Measurements from ENCODE around the gene SGF29.
"Not testable (repeated sequence)": the region's sequence is repeated elsewhere in the genome, so short reads cannot be mapped to it uniquely, and the experiment has no call there.

SGF29 gene

GRCh38 chr16:28534542-28535373, 19.0 kb upstream of the SGF29 start:
- no peak for DNase-seq

DNA sequence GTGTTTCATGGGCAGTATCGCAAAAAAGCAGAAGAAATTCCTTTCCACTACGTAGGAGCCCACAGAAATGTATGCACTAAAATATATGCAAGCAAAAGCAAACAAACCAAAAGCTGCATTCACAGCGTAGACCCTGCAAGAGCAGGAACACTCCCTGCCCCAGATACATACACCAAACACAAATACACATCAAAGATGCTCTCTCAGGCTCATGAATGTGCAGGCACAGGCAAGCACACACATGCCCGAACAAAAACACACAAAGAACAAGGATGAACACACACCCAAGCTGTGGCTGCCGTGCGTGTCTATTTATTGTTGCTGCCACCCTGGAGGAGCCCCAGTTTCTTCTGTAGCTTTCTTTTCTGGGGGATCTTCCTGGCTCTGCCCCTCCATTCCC, 16.6 kb upstream of the SGF29 start:
- no peak for DNase-seq

GRCh38 chr16:28537964-28538732, 15.6 kb upstream of the SGF29 start:
- no peak for DNase-seq

DNA sequence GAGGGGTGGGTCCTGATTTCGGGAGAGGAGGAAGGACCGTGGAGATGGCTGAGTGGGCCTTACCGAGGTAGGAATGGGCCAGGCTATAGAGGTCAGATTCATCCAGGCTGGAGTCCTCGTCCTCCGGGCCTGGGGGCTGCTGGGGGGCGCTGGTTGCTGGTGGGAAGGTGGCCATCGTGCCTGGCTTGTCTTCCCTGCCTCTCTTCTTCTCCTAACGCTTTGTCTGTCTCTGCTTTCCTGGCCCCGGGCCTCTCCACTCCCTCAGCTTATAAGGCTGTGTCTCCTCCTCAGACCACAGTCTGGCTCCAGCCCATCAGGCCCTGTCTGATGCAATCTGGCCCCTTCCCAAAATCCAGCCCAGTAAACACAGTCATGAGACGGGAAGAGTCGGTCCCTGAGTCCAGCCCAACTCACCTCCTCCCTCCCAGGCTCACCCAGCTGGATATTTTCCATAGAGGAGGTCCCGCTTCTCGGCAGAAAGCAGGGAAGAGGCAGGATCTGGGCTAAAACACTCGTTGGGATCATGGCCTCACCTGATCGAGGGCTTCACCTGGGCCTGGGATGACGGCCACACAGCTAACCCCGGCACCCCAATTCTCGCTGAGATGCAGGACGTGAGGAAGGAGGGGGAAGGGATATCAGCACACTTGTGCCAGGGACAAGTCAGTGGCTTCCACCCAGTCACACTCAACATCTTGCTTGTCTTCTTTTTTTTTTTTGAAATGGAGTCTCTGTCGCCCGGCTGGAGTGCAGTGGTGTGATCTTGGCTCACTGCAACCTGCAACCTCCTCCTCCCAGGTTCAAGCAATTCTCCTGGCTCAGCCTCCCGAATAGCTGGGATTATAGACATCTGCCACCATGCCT, 14.8 kb upstream of the SGF29 start, which contains the start of gene NUPR1:
Gene NUPR1, minus strand, starts transcription at position 242 of the 864 bp plus-strand sequence. Its CDS starts 67 bp downstream, at position 175.
- DNase-seq, result no peak

GRCh38 chr16:28540346-28540745, 13.4 kb upstream of the SGF29 start:
- DNase-seq, result no peak

DNA sequence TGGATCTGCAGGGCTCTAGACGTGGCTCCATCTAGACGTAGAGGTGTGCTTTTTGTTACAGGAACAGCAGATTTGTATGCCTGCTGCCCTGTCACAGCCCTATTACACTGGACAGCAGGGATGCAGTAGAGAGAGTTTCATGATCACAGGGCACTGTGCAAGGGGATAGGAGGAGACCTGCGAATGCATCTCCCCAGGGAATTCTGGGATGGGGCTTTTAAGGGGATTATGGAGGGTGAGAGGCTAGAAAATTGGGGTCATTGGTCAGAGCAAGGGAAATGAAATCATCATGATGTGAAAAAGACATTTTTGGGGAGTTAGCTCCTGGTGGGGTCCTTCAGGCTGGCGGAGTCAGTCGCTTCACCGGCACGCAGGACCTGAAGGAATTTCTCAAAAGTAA, 11.1 kb upstream of the SGF29 start:
- DNase-seq, result no peak

DNA sequence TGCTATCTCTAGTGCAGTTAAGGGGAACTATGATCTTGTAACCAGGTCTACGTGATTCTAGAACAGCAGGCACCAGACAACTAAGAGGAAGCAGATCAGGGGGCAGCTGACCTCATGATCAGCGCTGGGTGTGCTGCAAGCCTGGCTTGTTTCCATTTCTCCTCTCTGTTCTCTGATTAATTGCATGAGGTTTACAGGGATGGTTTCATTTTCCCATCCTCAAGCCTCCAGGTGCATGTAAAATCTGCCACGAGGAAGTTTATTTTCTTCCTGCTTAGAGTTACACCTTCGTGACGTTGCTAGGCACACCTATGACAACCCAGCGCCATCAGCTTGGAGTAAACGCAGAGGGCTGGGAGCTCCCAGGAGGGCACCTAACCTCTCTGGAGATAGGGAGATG, 10.6 kb upstream of the SGF29 start:
- peak; percentile 38 for DNase-seq

- DNase-seq, result no peak
Observed at GRCh38 chr16:28544998-28545397, 8.7 kb upstream of the SGF29 start.

GRCh38 chr16:28545964-28546363, 7.8 kb upstream of the SGF29 start:
- not testable (repeated sequence) for DNase-seq

GRCh38 chr16:28546626-28547025, 7.1 kb upstream of the SGF29 start:
- DNase-seq, result no peak

DNA sequence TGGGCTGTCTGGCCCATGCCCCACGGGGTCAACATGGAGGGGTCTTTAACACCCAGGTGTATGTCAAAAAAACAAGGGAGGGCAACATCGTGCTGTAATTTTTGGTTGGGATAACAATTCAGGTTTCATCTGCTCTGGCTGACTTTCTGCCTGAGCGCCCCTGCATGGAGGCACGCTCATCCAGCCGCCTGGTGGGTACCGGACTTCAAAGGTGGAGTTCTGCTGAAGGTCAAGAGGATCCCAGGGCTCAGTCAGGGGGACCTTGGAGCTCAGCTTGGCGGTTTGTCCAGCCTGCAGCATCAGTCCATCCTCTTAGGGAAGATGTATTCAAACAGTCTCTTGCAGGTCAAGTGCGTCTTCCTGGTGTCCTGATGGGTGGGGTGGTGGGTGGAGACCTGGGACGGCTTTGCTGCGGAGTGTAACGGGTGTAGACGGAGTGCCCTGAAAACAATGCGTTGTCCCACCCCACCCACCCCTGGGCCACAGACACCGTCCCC, 5.4 kb upstream of the SGF29 start:
- DNase-seq, result no peak

GRCh38 chr16:28549301-28549899, 4.3 kb upstream of the SGF29 start:
- DNase-seq, result no peak

- no peak for DNase-seq
Observed at GRCh38 chr16:28554634-28555423, 1.1 kb downstream of the SGF29 start.

GRCh38 chr16:28555561-28555960, 1.8 kb downstream of the SGF29 start:
- DNase-seq, result no peak

GRCh38 chr16:28556914-28557320, 3.2 kb downstream of the SGF29 start:
- DNase-seq, result no peak

- no peak for DNase-seq
Observed at GRCh38 chr16:28558456-28558855, 4.7 kb downstream of the SGF29 start.

DNA sequence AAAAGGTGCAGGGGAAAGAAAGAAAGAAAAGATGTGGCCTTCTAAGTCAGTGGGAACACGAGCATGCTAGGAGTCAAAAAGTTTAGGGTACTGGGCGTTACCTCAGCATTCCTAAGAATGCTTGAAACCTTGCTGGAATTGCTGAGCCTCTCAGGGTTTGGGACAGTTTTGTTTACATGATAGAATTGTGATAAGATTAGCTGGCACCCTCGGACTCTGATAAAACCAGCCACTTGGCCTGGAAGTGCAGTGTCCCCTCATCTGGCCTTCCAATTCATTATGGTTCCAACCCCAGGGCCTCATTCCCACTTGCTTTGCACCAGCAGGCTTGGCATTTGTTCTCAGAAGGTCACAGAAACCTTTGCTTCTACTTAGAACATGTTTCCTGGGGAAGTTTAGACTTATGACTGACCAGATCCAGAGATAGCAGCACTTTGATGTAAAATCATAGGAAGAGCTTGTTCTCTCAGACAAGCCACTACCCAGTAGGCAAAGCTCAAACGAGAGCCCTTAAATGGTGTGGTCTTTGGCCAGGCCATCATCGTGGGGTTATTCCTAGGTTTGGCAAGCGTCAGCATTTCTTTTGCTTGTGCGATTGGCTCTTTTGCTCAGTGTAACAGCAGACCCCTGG, 8.0 kb downstream of the SGF29 start:
- DNase-seq, result no peak

- DNase-seq, result no peak
Observed at GRCh38 chr16:28562199-28562598, 8.5 kb downstream of the SGF29 start.

DNA sequence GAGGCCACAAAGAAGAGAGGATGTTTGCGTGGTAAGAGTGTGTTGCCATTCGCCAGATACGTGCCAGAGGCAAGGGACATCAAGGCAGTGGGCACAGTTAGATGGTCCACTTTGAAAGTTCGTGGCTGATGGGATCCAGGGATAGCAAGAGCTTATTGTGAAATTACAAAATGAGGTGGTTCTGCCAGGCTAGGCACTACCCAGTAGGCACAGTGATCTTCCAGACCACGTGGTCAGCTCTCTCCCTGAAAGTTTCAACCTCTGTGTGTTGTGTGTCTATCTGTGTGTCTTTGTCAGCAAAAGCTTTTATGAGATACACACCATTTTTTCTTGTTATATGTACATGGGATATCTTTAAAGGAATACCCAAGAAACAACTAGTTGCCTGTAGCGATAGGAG, 9.5 kb downstream of the SGF29 start:
- no peak for DNase-seq

DNA sequence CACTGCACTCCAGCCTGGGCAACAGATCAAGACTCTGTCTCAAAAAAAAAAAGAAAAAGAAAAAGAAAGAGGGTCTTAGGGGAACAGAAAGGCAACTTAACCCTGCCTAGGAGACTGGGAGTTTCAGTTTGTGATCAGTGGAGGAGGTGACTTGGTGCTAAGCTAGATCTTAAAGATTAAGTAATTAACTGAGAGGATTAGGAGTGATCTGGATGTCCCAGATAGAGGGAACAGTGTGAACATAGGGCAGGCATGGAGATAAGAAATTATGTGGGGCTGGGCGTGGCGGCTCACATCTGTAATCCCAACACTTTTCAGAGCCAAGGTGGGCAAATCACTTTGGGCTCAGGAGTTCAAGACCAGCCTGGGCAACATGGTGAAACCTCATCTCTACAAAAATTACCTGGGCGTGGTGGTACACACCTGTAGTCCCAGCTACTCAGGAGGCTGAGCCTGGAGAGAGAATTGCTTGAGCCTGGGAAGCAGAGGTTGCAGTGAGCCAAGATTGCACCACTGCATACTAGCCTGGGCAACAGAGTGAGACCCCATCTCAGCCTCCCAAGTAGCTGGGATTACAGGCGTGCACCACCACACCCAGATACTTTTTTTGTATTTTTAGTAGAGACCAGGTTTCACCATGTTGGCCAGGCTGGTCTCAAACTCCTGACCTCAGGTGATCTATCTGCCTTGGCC, 12.7 kb downstream of the SGF29 start:
- not testable (repeated sequence) for DNase-seq

- DNase-seq, result no peak
Observed at GRCh38 chr16:28567292-28567691, 13.6 kb downstream of the SGF29 start.
